Stimulated activated CD8-positive, alpha-beta memory T cell treated with anti-CD3 and anti-CD28 coated beads, Interleukin-7, amount 100 ng/mL, for 48 hours (primary cell): ENCODE results near the gene CACNG7.

Experiments
- DNase-seq, 2 donors: peaks; one replicate each; pipeline ENCODE4 v3.0.0-alpha.2; 2020; ENCODE audit warnings: low read depth in 1 of 2; ENCODE audit errors: extremely low read depth in 1 of 2

CACNG7 gene

GRCh38 chr19:53903055-53903680, 5.9 kb upstream of the CACNG7 start:
- DNase-seq, result no peak

- DNase-seq, result no peak
These were observed 4.2 kb upstream of the CACNG7 start for GRCh38 chr19:53904909-53905308.

GRCh38 chr19:53905787-53906186, 3.3 kb upstream of the CACNG7 start:
- no peak for DNase-seq

- DNase-seq, result peak; percentile 28 to 42
These were observed 2.6 kb upstream of the CACNG7 start for GRCh38 chr19:53906211-53907192.

- no peak for DNase-seq
These were observed 1.9 kb upstream of the CACNG7 start for GRCh38 chr19:53907193-53907581.

- no peak for DNase-seq
These were observed 1.4 kb upstream of the CACNG7 start for GRCh38 chr19:53907690-53908089.

- DNase-seq, result peak; percentile 15 to 26
These were observed 758 bp upstream of the CACNG7 start for GRCh38 chr19:53908106-53908934.

GRCh38 chr19:53909471-53910169, 542 bp downstream of the CACNG7 start:
- DNase-seq, result no peak

GRCh38 chr19:53910170-53910518, 1.1 kb downstream of the CACNG7 start:
- no peak for DNase-seq

- no peak for DNase-seq
These were observed 3.6 kb downstream of the CACNG7 start for GRCh38 chr19:53912653-53913052.

- no peak for DNase-seq
These were observed 5.9 kb downstream of the CACNG7 start for GRCh38 chr19:53915000-53915399.

- DNase-seq, result no peak
These were observed 6.9 kb downstream of the CACNG7 start for GRCh38 chr19:53916004-53916403.

- no peak for DNase-seq
These were observed 8.3 kb downstream of the CACNG7 start for GRCh38 chr19:53917356-53917755.

- DNase-seq, result no peak
These were observed 18.7 kb downstream of the CACNG7 start for GRCh38 chr19:53927739-53928138.

GRCh38 chr19:53936029-53936428, 27.0 kb downstream of the CACNG7 start:
- DNase-seq, result no peak

- no peak for DNase-seq
These were observed 33.1 kb downstream of the CACNG7 start for GRCh38 chr19:53942001-53942786.

GRCh38 chr19:53944416-53944815, 35.3 kb downstream of the CACNG7 start:
- DNase-seq, result no peak

- no peak for DNase-seq
These were observed 35.9 kb downstream of the CACNG7 start for GRCh38 chr19:53944933-53945332.

GRCh38 chr19:53945441-53945840, 36.4 kb downstream of the CACNG7 start:
- DNase-seq, result no peak

GRCh38 chr19:53945998-53946397, 36.9 kb downstream of the CACNG7 start:
- no peak for DNase-seq
